GM12892 (cell line): ENCODE measurements around the gene HERPUD2.

Source experiments
- POLR2A ChIP-seq: IDR thresholded peaks from 2 replicates; pipeline ENCODE4 v1.6.1; 2011; ENCODE audit warnings: low read depth, low read length, control low read depth
- POLR2AphosphoS5 ChIP-seq: IDR thresholded peaks from 2 replicates; pipeline ENCODE4 v1.6.1; 2011; ENCODE audit warnings: low read depth, low read length, control low read depth
- TAF1 ChIP-seq: IDR thresholded peaks from 2 replicates; pipeline ENCODE4 v1.6.1; 2011; ENCODE audit warnings: low read depth, mild to moderate bottlenecking, control low read depth, low read length, borderline replicate concordance

DNA sequence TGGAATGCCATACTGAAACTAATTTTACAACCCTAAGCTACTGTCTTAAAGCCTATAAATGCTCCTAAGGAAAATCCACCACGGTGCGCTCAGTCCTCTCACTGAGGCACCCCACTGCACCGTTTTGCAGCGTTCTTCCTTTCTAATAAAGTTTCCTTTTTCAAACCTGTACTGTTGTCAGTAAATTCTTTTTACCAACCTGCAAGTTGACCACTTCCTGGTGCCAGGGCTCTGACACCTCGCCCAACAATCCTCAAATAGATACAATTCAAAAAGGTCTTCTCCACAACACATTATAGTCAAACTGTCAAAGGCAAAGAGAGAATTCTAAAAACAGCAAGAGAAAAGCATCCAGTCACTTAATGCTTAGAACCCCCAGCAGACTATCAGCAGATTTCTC is 42.8 kb downstream of the HERPUD2 start:
- TF ChIP-seq POLR2A (no peak), POLR2AphosphoS5 (no peak), TAF1 (no peak)
